Activated T-cell treated with anti-CD3 and anti-CD28 coated beads for 4 hours (primary cell): ENCODE measurements around the gene AUTS2.
"Not testable (repeated sequence)": the region's sequence is repeated elsewhere in the genome, so short reads cannot be mapped to it uniquely, and the experiment has no call there.

ENCODE experiments used
- DNase-seq: peaks from one replicate; pipeline ENCODE4 v3.0.0-alpha.2; 2020

AUTS2 gene

GRCh38 chr7:69768986-69769595 lies 170.8 kb downstream of the AUTS2 start:
- DNase-seq: no peak

GRCh38 chr7:69769826-69770225 lies 171.6 kb downstream of the AUTS2 start:
- no peak for DNase-seq

- DNase-seq: no peak
Observed at GRCh38 chr7:69770613-69771012, 172.3 kb downstream of the AUTS2 start.

GRCh38 chr7:69772718-69773436 lies 174.6 kb downstream of the AUTS2 start:
- DNase-seq: no peak

GRCh38 chr7:69773535-69774225 lies 175.4 kb downstream of the AUTS2 start:
- no peak for DNase-seq

- DNase-seq: no peak
Observed at GRCh38 chr7:69775231-69775771, 177.0 kb downstream of the AUTS2 start.

GRCh38 chr7:69776611-69777010 lies 178.3 kb downstream of the AUTS2 start:
- no peak for DNase-seq

- no peak for DNase-seq
Observed at GRCh38 chr7:69778138-69778537, 179.9 kb downstream of the AUTS2 start.

GRCh38 chr7:69780379-69780778 lies 182.1 kb downstream of the AUTS2 start:
- no peak for DNase-seq

- no peak for DNase-seq
Observed at GRCh38 chr7:69781412-69781846, 183.2 kb downstream of the AUTS2 start.

- no peak for DNase-seq
Observed at GRCh38 chr7:69782917-69783684, 184.8 kb downstream of the AUTS2 start.

- not testable (repeated sequence) for DNase-seq
Observed at GRCh38 chr7:69786130-69786529, 187.9 kb downstream of the AUTS2 start.

GRCh38 chr7:69786730-69787395 lies 188.6 kb downstream of the AUTS2 start:
- DNase-seq: no peak

- DNase-seq: no peak
Observed at GRCh38 chr7:69787736-69788431, 189.6 kb downstream of the AUTS2 start.

- DNase-seq: no peak
Observed at GRCh38 chr7:69789563-69789962, 191.3 kb downstream of the AUTS2 start.

- DNase-seq: no peak
Observed at GRCh38 chr7:69790977-69791724, 192.9 kb downstream of the AUTS2 start.

- no peak for DNase-seq
Observed at GRCh38 chr7:69791739-69792138, 193.5 kb downstream of the AUTS2 start.

- no peak for DNase-seq
Observed at GRCh38 chr7:69795932-69796331, 197.7 kb downstream of the AUTS2 start.

- no peak for DNase-seq
Observed at GRCh38 chr7:69796416-69796815, 198.1 kb downstream of the AUTS2 start.

- DNase-seq: no peak
Observed at GRCh38 chr7:69799048-69799697, 200.9 kb downstream of the AUTS2 start.
